COLO668 (cell line): ENCODE measurements around the gene THAP12.
A peak's percentile ranks its signal among the peaks of the same experiment; 100 is the strongest.

ENCODE experiments used
- DNase-seq: peaks from one replicate; lab custom pipeline; 2025; ENCODE audit not compliant: unreplicated experiment; lab: John Stamatoyannopoulos, UW

The THAP12 gene

GRCh38 chr11:76380159-76380976 is 564 bp downstream of the THAP12 start:
- peak; percentile 53 for DNase-seq

GRCh38 chr11:76379807-76380158 is 1.1 kb downstream of the THAP12 start:
- DNase-seq, result no peak

GRCh38 chr11:76376746-76377558 is 4.0 kb downstream of the THAP12 start:
- DNase-seq, result no peak

GRCh38 chr11:76371170-76371569 is 9.8 kb downstream of the THAP12 start:
- DNase-seq, result peak; percentile 9

GRCh38 chr11:76369406-76369805 is 11.5 kb downstream of the THAP12 start:
- DNase-seq, result peak; percentile 72

- DNase-seq, result no peak
These were observed 12.4 kb downstream of the THAP12 start for GRCh38 chr11:76368490-76368889.

- DNase-seq, result no peak
These were observed 15.8 kb downstream of the THAP12 start for GRCh38 chr11:76365038-76365679.

- no peak for DNase-seq
These were observed 18.2 kb downstream of the THAP12 start for GRCh38 chr11:76362716-76363115.

GRCh38 chr11:76361776-76362175 is 19.2 kb downstream of the THAP12 start:
- no peak for DNase-seq

GRCh38 chr11:76361374-76361773 is 19.6 kb downstream of the THAP12 start:
- no peak for DNase-seq

GRCh38 chr11:76355172-76355571 is 25.8 kb downstream of the THAP12 start:
- DNase-seq, result no peak

GRCh38 chr11:76348348-76348747 is 32.6 kb downstream of the THAP12 start:
- no peak for DNase-seq

GRCh38 chr11:76347466-76347865 is 33.5 kb downstream of the THAP12 start:
- no peak for DNase-seq

GRCh38 chr11:76339221-76339620 is 41.7 kb downstream of the THAP12 start:
- no peak for DNase-seq

GRCh38 chr11:76337923-76338322 is 43.0 kb downstream of the THAP12 start:
- no peak for DNase-seq

- DNase-seq, result no peak
These were observed 43.5 kb downstream of the THAP12 start for GRCh38 chr11:76337469-76337868.

- no peak for DNase-seq
These were observed 44.3 kb downstream of the THAP12 start for GRCh38 chr11:76336597-76336996.

GRCh38 chr11:76335842-76336241 is 45.1 kb downstream of the THAP12 start:
- DNase-seq, result no peak

- no peak for DNase-seq
These were observed 46.0 kb downstream of the THAP12 start for GRCh38 chr11:76334826-76335389.

GRCh38 chr11:76330651-76331050 is 50.3 kb downstream of the THAP12 start:
- DNase-seq, result no peak

GRCh38 chr11:76329983-76330382 is 50.9 kb downstream of the THAP12 start:
- no peak for DNase-seq
